ENCODE results near the gene NVL. TPM values are rescaled to one million over a fixed set of nuclear protein-coding genes. Genes with fewer than 3 reads are reported as not detected.

NVL gene
- total RNA-seq, 1 experiment from 2014 or later, result 23.2 TPM

GRCh38 chr1:224287714-224288113 is 42.3 kb downstream of the NVL start:
- no peak for DNase-seq (ENCODE audit: low read depth)

GRCh38 chr1:224282140-224282539 is 47.8 kb downstream of the NVL start:
- DNase-seq (ENCODE audit: low read depth), result no peak

- no peak for DNase-seq (ENCODE audit: low read depth)
Observed at GRCh38 chr1:224276771-224277487, 53.0 kb downstream of the NVL start.

GRCh38 chr1:224274970-224275626 is 54.9 kb downstream of the NVL start:
- no peak for DNase-seq (ENCODE audit: low read depth)

- DNase-seq (ENCODE audit: low read depth), result peak; percentile 69
Observed at GRCh38 chr1:224273641-224274040, 56.3 kb downstream of the NVL start.

GRCh38 chr1:224271106-224271505 is 58.9 kb downstream of the NVL start:
- no peak for DNase-seq (ENCODE audit: low read depth)

- no peak for DNase-seq (ENCODE audit: low read depth)
Observed at GRCh38 chr1:224267925-224268324, 62.0 kb downstream of the NVL start.

- peak; percentile 81 for DNase-seq (ENCODE audit: low read depth)
Observed at GRCh38 chr1:224266915-224267856, 62.8 kb downstream of the NVL start.

GRCh38 chr1:224266105-224266914 is 63.7 kb downstream of the NVL start:
- DNase-seq (ENCODE audit: low read depth), result peak; percentile 25

GRCh38 chr1:224264321-224264720 is 65.7 kb downstream of the NVL start:
- DNase-seq (ENCODE audit: low read depth), result peak; percentile 9

GRCh38 chr1:224262373-224263054 is 67.5 kb downstream of the NVL start:
- DNase-seq (ENCODE audit: low read depth), result no peak

GRCh38 chr1:224259986-224260385 is 70.0 kb downstream of the NVL start:
- peak; percentile 13 for DNase-seq (ENCODE audit: low read depth)

GRCh38 chr1:224258351-224258750 is 71.6 kb downstream of the NVL start:
- DNase-seq (ENCODE audit: low read depth), result no peak

GRCh38 chr1:224256640-224257039 is 73.3 kb downstream of the NVL start:
- DNase-seq (ENCODE audit: low read depth), result no peak

GRCh38 chr1:224253721-224254120 is 76.3 kb downstream of the NVL start:
- DNase-seq (ENCODE audit: low read depth), result no peak

GRCh38 chr1:224252479-224252878 is 77.5 kb downstream of the NVL start:
- no peak for DNase-seq (ENCODE audit: low read depth)

GRCh38 chr1:224251741-224252146 is 78.2 kb downstream of the NVL start:
- no peak for DNase-seq (ENCODE audit: low read depth)

- DNase-seq (ENCODE audit: low read depth), result peak; percentile 8
Observed at GRCh38 chr1:224245188-224245587, 84.8 kb downstream of the NVL start.

GRCh38 chr1:224238756-224239155 is 91.2 kb downstream of the NVL start:
- DNase-seq (ENCODE audit: low read depth), result no peak

GRCh38 chr1:224238212-224238611 is 91.8 kb downstream of the NVL start:
- DNase-seq (ENCODE audit: low read depth), result no peak

Measured in RPMI7951 (cell line).